ENCODE data around the gene NLRP14.

DNA sequence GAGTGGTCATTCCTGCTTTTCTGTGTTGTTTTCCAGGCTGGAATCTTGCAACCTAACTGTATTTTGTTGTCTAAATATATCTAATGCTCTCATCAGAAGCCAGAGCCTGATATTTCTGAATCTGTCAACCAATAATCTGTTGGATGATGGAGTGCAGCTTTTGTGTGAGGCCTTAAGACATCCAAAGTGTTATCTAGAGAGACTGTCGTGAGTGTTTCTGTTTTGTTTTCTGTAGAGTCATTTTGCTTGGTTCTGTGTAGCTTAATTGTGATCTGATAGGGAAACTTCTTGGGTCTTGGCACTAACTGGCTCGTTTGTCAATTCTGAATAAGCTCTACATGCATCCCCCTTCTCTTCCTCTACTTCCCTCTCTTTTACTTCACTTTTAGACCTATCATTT is 37.4 kb downstream of the NLRP14 start:
- TF ChIP-seq, protein P1, sequence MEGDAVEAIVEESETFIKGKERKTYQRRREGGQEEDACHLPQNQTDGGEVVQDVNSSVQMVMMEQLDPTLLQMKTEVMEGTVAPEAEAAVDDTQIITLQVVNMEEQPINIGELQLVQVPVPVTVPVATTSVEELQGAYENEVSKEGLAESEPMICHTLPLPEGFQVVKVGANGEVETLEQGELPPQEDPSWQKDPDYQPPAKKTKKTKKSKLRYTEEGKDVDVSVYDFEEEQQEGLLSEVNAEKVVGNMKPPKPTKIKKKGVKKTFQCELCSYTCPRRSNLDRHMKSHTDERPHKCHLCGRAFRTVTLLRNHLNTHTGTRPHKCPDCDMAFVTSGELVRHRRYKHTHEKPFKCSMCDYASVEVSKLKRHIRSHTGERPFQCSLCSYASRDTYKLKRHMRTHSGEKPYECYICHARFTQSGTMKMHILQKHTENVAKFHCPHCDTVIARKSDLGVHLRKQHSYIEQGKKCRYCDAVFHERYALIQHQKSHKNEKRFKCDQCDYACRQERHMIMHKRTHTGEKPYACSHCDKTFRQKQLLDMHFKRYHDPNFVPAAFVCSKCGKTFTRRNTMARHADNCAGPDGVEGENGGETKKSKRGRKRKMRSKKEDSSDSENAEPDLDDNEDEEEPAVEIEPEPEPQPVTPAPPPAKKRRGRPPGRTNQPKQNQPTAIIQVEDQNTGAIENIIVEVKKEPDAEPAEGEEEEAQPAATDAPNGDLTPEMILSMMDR (IDR thresholded peaks at IDR 0.05 in 4 of 5, conservative IDR thresholded peaks at IDR 0.05 in 1 of 5), result no peak
- no peak for TF ChIP-seq POLR2A (IDR thresholded peaks at IDR 0.05)
